Prostate gland (tissue), 2 donors: Measurements from ENCODE around the gene HLA-DPB1.

ENCODE experiments used
- CTCF ChIP-seq, 4 experiments: fragments of 200-600 bp in 2 of 4; fragments of 450-650 bp in 2 of 4; sonication (generic) in 2 of 4; IDR thresholded peaks; 1 replicate in 3 of 4; 2 replicates in 1 of 4; pipeline ENCODE4 v1.5.1; 2016 to 2019; ENCODE audit warnings: antibody characterized with exemption in 4 of 4, mild to moderate bottlenecking in 2 of 4, moderate library complexity in 2 of 4
- POLR2A ChIP-seq: fragments of 450-650 bp; IDR thresholded peaks from one replicate; pipeline ENCODE4 v1.6.1; 2016; ENCODE audit warnings: antibody characterized with exemption, mild to moderate bottlenecking

- TF ChIP-seq CTCF (IDR thresholded peaks at IDR 0.05): no peak
- no peak for TF ChIP-seq POLR2A
Measured at GRCh38 chr6:33088931-33089620, 13.3 kb downstream of the HLA-DPB1 start.
